Central memory CD4-positive, alpha-beta T cell (primary cell): ENCODE data around the gene FBN1.

ENCODE experiments used
- DNase-seq: peaks from one replicate; pipeline ENCODE4 v3.0.0; 2022

FBN1 gene

GRCh38 chr15:48501208-48501607 is 144.3 kb downstream of the FBN1 start:
- DNase-seq, result no peak

- no peak for DNase-seq
Measured at GRCh38 chr15:48500595-48500994, 144.9 kb downstream of the FBN1 start.

- DNase-seq, result no peak
Measured at GRCh38 chr15:48499978-48500377, 145.5 kb downstream of the FBN1 start.

GRCh38 chr15:48498828-48499227 is 146.7 kb downstream of the FBN1 start:
- no peak for DNase-seq

GRCh38 chr15:48494631-48495030 is 150.9 kb downstream of the FBN1 start:
- DNase-seq, result no peak

- no peak for DNase-seq
Measured at GRCh38 chr15:48493763-48494225, 151.7 kb downstream of the FBN1 start.

GRCh38 chr15:48493084-48493762 is 152.3 kb downstream of the FBN1 start:
- DNase-seq, result no peak

GRCh38 chr15:48486228-48486627 is 159.3 kb downstream of the FBN1 start:
- no peak for DNase-seq

- DNase-seq, result no peak
Measured at GRCh38 chr15:48481802-48482201, 163.7 kb downstream of the FBN1 start.

GRCh38 chr15:48479751-48480150 is 165.8 kb downstream of the FBN1 start:
- DNase-seq, result no peak

GRCh38 chr15:48478581-48478980 is 166.9 kb downstream of the FBN1 start:
- DNase-seq, result no peak

GRCh38 chr15:48477795-48478360 is 167.6 kb downstream of the FBN1 start:
- no peak for DNase-seq

- no peak for DNase-seq
Measured at GRCh38 chr15:48475600-48476395, 169.7 kb downstream of the FBN1 start.

- no peak for DNase-seq
Measured at GRCh38 chr15:48473667-48474066, 171.8 kb downstream of the FBN1 start.

GRCh38 chr15:48472756-48473155 is 172.8 kb downstream of the FBN1 start:
- no peak for DNase-seq

GRCh38 chr15:48471073-48471472 is 174.4 kb downstream of the FBN1 start:
- no peak for DNase-seq

GRCh38 chr15:48470096-48470495 is 175.4 kb downstream of the FBN1 start:
- no peak for DNase-seq

GRCh38 chr15:48469681-48470080 is 175.8 kb downstream of the FBN1 start:
- DNase-seq, result no peak

GRCh38 chr15:48469271-48469670 is 176.2 kb downstream of the FBN1 start:
- DNase-seq, result no peak

- no peak for DNase-seq
Measured at GRCh38 chr15:48467801-48468200, 177.7 kb downstream of the FBN1 start.

GRCh38 chr15:48466820-48467219 is 178.7 kb downstream of the FBN1 start:
- no peak for DNase-seq

- no peak for DNase-seq
Measured at GRCh38 chr15:48466079-48466478, 179.4 kb downstream of the FBN1 start.

GRCh38 chr15:48465410-48465809 is 180.1 kb downstream of the FBN1 start:
- no peak for DNase-seq

GRCh38 chr15:48463366-48463880 is 182.1 kb downstream of the FBN1 start:
- DNase-seq, result no peak
